HG03280 (cell line): ENCODE measurements around the gene NOTCH1.
A peak's percentile ranks its signal among the peaks of the same experiment; 100 is the strongest.

Experiments
- ATAC-seq: cut with Tn5 transposase; IDR thresholded peaks from one replicate; pipeline ENCODE4 v1.9.1; 2021; ENCODE audit warnings: mild to moderate bottlenecking, moderate library complexity; ENCODE audit not compliant: unreplicated experiment

Gene NOTCH1

DNA sequence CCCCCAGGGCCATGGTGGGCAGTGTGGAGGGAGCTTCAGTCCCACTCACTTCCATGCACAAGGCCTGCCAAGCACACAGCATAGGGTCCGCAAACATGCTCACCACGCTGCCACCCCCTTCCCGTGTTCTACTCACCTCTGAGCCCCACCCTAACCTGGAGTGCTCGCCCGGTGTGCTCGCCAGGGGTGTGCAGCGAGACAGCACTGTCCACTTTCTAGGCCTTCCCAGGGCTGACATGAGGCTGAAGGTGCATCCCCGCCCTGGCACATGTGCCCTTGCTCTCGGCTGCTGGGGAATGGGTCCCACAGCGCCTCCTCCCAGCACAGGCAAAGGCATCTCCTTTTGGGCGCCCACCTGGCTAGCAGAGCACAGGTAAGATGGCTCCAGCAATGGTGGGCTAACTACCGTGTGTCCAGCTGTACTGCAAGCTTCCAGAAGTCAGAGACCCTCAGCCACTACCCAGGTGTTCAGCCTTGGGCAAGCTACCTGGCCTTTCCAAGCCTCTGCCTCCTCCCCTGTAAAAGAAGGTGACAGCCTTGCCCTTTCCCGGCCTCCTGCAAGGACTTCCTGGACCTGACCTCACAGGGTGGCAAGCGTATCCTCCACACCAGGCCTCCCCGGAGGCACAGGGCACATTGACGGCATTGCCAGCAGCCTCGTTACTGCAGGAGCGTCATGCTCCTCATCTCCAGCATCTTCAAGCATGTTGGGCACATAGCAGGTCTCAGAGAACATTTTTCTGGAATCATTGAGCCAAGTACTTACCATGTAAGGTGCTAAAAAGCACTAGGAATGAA lies 58.8 kb downstream of the NOTCH1 start:
- no peak for ATAC-seq

DNA sequence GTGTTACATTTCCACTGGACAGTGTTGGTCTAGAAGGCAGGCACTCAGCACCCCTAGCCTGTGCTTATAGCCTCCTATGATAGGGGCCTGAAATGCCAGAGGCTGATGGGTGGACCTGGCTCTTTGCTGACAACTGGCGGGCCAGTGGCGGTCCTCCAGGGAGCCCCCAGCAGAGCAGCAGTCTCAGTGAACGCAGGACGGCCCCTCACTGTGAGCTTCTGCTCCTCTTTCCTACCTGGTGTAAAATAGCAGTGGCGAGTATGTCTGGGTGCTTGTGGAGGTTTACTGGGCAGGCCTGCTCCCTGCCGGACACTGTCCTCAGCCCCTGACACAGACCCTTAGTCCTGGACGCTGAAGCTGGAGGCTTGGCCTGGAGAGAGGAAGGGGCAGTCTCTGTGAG lies 59.7 kb downstream of the NOTCH1 start:
- ATAC-seq, result no peak

DNA sequence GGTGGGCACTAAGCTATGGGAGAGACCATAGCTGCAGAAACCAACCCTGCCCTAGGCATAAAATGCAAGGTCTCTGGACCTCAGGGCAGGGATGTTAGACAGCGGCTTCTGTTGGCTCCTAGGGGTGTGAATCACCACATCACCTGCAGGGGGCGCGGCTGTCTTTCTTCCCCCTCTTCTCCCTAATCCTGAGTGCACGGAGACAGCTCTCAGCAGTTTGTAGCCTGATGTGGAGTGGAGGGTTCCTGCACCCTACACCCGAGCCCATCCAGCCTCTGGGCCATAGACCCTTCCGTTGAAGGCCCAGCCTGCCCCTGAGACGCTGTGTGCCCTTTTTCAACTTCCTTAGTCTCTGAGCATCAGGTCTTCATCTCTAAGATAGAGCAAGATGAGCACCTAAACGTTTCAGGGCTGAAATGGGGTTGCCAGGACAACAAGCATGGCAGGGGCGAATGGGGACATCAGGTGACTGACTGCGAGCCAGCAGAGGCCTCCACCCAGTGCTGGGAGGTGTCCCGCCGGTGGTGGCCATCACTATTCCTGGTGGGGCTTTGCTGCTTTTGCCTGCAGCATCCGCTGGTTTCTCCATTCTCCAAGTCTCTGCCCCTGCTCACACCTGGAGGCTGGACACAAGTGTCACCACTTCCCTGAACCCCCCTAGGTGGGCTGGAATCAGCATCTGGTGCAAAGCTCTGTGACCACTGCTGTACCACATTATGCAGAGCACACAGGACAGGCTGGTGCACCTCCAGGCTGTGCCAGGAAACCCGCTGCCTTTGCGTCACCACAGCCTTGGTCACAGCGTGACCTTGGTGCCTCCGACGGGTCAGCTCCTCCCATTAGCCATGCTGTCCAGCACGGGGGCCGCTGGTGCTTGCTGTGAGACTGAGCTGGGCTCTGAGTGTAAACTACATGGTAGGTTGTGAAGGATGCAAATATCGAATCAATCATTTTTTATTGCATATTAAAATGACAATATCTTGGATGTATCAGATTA lies 60.5 kb downstream of the NOTCH1 start:
- ATAC-seq, result no peak

DNA sequence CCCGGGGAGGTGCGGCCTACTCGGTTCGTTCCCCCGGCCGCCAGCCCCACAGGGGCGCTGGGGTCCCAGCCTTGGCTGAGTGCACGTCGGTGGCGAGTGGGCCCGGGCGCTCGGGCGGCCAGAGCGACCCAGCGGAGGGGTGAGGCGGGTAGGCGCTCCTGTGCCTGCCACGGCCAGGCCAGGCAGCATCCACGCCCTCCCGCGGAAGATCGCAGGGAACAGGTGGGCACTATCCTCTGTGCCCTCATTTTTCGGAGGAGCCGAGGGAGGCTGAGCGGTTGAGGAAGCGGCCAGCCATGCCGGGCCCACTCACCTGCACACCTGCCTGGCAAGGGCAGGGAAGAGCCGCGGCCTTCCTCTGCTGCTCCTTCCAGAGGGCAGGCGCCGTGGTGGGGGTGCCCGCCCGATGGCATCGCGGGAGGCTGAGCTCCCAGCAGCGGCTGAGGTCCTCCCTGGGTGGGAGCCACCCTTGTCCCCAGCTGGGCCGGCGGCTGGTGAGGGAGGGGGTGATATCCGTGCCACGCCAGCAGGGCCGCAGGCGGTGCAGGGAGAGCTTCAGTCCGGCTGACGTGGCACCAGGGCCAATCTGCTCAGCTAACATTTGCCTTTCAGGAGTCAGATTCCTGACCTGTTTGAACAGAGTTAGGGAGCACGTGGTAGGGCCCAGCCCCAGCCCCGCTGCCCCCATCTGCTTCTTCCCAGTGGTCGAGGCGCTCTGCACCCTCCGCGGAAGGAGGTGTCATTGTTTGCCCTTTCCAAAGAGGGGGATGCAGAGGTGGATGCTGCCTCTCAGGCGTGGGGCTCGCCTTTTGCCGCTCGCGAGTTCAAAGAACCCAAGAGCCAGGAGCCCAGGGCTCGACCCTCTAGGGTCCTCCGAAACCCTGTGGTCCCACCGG lies 61.4 kb downstream of the NOTCH1 start:
- ATAC-seq, result no peak

DNA sequence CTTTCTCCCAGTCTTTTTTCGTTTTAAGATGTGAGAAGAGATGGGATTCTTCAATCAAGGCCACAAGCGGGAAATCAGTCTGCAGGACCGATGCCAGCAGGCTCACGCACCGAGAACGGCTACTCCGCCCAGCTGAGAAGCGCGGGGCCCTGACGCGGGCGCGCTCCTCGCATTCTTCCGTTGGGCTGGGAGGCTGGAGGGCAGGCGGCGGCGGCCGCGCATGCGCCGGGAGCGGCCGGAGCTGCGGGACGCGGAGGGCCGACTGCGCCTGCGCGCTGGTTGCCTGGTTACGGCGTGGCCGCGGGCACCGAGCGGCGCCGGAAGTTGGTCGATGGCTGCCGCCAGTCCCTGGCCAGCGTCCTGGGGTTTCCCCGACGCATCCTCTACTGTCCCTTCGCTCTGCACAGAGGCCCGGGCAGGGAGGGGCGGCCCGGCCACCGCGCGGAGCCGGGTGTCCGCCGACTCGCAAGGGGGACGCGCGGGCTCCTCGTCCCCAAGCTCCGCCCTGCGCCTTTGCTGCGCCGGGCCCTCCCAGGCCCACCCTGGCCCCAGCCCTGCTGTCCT lies 62.2 kb downstream of the NOTCH1 start:
- ATAC-seq, result peak; percentile 62

DNA sequence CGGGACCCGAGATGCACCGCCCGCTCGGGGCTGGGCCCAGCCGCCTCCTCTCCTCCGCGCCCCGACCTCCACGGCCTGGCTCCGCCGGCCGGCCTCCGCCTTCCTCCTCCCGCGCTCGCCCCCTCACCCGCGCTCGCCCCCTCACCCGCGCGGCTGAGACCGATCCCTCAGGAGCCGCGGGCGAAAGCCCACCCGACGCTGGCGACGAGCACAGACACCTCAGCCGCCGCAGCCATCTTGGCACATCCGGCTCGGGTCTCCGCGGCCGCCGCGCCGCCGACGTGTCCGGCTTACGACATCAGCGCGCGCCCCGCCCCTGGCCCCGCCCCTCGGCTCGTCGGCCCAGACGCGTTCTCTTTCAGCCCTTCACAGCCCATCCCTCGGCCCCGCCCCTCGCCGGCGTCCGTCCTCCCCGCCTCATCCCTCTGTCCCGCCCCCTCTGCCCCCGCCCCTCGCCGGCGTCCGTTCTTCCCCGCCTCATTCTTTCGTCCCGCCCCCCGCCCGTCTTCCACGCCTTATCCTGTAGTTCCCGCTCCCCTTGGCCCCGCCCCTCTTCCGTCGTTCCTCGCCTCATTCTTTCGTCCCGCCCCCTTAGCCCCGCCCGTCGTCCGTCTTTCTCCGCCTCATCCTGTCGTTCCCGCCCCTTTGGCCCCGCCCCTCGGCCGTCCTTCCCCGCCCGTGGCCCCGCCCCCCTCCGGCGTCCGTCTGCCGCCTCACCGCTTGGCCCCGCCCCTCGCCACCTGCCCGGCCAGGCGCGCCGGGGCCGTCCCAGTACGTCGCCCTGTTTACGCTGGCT lies 62.9 kb downstream of the NOTCH1 start, which contains the start of gene SEC16A:
Gene SEC16A (minus strand): TSS at position 248 of the 796 bp plus-strand sequence. CDS start 5,425 bp downstream, outside the sequence.
- ATAC-seq, result peak; percentile 54

DNA sequence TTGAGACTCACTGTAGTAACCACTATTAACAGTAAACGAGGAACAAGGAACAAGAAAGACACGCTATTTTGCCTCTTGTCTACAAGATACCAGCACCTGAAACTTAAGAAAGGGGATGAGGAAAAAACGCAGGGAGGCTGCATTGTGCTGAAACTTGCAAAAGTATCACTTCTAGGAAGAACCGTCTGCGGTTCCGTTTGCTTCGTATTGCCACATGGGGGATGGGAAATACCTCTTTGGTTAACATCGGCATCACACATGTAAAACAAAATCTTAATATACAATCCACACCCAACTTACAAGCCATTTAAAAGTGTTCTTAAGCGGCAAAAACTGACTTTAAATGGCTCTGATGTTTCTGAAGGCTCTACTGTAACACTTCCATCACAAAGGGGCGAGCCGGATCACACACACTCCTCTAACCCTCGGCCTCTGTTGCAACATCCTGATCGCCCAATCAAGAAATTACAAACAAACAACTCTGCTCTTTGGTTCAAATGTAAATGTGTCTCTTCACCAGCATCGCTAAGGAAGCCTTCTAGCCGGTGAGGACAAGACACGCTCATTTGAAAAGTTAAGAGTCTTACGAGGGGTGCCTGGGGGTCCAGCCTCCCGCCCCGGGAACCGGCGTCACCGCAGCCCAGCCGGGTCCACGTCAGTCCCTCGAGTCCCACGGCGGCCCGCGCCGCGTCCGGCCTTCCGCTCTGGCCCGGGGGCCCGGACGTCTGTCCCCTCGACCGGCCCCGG lies 63.6 kb downstream of the NOTCH1 start:
- ATAC-seq, result no peak

DNA sequence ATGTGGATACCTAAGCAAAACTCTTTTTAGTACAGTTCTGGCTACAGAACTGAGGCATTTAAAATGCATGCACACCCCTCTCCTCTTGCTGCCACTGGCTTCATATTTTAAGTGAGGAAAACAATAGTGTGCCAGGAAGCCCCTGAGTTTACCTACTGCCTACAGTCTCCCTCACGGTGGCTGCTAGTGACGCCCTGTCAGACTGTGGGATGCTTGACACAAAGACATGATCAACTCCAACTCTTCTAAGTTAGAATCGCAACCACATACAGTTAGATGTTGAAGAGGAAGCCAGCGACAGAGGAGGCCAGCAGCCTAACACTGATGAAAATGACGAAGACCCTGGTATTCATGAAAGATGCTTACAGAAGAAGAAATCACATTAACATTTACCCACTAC lies 64.3 kb downstream of the NOTCH1 start:
- ATAC-seq, result no peak

DNA sequence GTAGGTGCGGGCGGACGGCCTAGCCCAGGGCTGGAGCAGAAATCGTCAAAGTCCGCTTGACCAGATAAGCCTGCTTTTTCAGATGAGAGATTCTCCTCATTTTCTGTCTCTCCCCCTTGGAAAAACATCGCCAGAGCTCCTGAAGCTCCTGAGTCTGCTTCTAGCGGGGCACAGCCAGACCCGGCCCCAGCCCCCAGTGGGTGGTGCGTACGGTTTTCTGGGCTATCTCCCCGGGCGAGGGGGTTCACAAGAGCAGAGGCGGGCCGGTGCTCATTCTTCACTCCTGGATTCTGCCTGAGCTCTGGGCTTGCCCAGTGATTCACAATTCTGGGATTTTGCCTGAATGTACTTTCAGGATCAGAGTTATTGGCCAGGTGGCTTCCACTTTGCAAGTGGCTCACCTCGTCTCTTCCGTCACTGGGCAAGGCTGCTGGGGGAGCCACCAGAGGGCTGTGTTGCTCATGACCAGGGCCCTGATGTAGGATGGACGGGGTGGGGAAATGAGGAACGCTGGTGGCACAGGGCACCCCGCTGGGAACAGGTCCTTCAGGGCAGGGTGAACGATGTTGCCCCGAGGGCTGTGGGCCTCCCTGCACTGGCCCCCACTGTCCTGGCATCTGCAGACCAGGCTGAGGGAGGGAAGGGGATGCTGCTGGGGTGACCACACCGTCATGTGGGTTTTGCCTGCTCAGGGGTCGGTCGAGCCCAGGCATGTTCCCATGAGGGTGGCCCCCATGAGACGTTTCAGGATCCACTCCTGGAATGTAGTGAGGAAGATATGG lies 69.3 kb downstream of the NOTCH1 start:
- no peak for ATAC-seq

DNA sequence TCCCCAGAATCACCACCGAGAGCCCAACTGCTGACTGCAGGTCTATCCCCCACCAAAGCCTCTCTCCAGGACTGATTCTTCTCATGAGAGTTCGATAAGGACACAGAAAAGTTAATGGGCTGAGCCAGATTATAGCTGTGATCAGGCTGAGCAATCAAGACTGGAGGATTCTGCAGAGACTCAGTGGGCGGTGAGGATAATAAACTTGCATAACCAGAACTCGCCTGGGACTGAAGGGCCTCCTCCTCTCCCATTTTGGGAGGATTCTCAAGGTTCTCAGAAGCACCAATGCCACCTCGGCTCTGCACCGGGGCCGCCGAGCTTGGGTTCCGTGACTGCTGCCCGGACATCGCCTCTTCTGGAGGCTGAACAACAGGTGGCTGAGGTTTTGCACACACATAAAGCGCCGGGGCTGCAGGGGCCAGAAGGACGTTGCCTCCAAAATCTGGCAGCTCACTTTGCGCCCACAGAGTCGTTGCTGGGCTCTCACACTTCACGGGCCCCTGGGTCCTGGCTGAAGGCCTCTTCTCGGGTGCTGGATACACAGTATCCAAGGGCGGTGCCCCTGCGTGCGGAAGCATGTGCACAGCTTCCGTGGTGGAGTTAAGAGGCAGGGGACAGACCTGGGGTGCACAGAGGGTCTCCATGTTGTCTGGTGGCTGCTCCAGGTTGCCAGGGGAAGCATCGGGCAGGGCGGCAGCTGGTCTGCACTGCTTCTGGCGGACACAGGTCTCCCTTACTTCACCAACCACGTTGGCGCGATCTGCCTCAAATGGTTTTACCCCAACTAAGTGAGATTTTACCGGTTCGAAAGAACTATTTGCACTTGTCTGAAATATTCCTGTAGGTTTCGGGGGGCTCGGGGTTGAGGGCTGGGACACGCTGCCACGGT lies 70.6 kb downstream of the NOTCH1 start:
- no peak for ATAC-seq

DNA sequence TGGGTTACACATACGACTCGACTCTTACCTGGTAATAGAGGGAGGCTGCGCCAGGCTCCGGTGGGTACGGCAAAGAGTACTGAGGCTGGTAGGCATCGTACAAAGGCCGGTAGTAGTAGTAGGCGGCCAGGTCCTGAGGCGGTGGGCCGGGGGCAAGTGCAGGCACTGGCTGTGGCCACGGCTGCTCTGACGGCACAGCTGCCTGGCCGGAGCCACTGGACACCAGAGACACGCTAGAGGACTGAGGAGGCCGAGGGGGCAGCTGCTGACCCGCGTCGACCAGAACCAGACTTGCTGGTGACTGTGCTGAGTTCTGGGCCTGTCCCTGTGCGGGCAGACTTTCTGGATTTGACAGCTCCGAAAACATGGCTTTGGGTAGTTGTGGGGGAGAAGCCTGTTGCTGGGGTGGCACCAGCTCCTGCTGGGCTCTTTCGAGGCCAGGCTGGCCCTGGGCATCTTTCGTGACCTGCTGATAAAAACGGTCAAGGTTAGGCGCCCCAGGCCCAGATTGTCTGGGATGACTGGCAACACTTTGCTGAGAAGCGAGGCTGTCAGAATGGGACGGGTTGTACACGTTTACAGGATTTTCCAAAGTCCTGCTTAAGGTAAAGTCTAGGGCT lies 71.7 kb downstream of the NOTCH1 start:
- no peak for ATAC-seq

DNA sequence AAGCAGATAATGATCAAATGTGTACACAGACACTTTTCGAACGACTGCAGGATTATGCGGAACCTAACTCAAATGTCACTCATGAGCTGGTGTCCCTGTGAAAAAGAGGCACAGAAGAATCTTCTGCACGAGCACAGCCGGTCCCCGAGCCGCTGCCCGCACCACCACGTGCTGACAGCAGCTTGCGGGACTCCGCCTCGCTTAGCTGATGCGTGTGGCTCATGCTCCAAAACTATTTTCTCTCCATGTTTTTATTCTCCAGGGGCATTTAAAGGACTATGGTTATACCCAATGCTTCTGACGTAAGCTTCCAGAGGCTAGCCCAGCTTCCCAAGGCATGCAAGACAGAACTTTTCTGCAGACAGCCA lies 72.5 kb downstream of the NOTCH1 start:
- ATAC-seq, result no peak

DNA sequence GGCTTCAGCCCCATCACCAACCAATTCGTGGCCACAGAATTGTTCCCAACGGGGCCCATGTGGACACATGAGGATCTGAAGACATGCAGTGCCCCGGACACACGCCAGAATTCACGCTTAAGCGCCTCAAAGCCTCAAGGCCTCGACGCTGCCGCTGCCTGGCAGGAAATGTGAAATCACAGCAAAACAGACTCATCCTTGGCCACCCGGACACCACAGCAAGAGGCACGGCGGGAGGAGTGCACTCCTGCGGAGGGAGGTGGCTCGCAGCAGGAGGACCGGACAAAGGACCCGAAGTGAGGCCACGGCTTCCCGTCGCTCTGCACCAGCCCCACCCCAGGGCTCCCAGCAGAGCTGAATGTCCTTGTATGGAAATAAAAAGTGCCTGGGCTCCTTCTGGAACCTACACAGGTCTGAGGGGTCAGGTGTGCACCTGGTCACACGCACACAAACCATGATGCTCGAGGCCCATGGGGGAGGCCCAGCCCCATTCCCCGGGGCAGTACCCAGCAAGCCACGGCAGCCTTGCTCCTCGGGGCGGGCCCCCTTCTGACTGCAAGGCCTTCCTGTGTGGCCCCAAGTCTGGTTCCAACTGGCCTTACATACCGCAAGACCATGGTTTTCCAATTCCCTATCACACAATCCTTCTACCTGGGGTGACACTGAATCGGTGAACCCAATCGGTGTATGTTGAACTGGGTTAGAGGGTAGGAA lies 73.1 kb downstream of the NOTCH1 start:
- ATAC-seq, result no peak

DNA sequence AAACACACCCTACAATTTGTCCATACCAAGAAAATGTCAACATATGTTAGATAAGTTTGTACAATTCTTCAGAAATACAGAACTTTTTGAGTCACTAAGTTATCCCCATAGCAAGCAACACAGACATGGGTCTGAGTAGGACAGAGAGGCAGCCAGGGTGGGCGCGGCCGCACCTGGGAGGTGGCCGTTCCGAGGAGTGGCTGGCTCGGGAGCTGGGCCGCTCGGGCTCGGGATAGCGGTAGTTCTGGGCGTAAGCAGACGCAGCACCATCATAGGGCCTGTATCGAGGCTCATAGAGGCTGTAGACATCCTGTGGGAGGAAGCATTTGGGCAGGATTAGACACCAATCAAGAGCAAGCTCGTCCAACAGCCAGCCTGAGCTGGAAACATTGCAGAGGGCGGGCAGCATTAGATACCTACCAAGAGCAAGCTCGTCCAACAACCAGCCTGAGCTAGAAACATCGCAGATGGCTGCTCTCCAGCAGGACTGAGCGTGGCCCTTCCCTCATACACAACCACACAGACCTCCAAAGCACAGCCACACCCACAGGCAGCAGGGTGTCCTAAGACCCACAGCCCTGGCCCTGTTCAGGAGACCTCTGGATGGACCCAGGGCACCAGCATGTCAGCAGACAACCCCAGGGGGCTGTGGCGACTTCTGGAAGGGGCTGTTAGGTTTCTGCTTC lies 73.9 kb downstream of the NOTCH1 start:
- ATAC-seq, result no peak

DNA sequence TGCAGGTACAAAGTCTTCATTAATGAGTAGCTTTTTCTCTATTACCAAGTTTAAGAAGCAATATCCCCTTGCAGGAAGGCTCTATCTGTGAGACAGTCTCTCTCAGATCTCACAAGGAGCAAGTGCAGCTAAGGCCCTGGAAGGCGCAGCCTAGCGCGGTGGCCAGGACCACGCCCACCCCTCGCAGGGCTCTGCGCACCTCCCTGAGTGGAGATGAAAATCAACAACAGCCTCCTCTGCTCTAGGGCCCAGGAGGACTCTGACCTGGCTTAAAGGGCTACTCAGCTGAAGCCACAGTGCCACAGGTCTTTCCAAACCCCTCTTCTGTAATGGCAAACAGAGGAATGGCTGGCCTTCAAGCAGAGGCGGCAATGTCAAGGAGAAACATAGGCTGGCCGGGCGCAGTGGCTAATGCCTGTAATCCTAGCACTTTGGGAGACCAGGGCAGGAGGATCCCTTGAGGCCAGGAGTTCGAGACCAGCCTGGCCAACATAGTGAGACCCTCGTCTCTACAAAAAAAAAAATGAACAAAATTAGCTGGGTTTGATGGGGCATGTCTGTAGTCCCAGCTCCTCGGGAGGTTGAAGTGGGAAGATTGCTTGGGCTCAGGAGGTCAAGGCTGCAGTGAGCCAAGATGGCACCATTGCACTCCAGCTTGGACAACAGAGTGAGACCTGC lies 74.9 kb downstream of the NOTCH1 start:
- no peak for ATAC-seq
